ENCODE measurements around the gene YY1. TPM values are rescaled to one million over a fixed set of nuclear protein-coding genes. Genes with fewer than 3 reads are reported as not detected.

Gene YY1
- total RNA-seq, 3 donors from 2014 or later, result 60.8 to 78.7 (median 72.9) TPM

DNA sequence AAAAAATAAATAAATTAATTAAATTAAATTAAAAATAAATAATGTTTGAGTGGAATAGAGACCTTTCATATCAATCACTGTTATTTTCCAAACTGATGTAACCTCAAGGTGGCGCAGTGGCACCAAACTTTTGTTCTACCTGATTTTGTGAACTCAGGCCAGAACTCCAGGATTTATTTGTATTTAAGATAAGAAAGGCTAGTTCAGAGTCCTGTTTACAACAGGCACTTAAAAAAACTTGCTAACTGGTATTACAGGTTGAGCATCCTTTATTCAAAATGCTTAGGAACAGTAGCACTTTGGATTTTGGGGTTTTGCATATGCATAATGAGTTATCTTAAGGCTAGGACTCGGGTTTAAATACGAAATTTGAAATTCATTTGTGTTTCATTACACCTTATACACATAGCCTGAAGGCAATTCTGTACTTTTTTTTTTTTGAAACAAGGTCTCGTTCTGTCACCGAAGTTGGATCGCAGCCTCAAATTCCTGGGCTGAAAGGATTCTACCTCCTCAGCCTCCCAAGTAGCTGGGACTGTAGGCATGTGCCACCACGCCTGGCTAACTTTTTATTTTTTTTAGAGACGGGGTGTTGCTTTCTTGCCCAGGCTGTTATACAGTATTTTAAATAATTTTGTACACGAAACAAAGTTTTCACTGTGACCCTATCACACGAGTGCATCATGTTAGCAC, 32.4 kb downstream of the YY1 start:
- Histone ChIP-seq H3K4me1 (ENCODE audit: low read depth) (peaks cover 36% of the 10 kb centered on the region), H3K9me3 (no peaks in the 10 kb centered on the region), H3K36me3 (ENCODE audit: low read depth) (no peaks in the 10 kb centered on the region), H3K4me3 (no peak overlapping the region)
- no peak for TF ChIP-seq CTCF (IDR thresholded peaks at IDR 0.05)
- peak in 1 of 3 donors; percentile 87 for DNase-seq
- ATAC-seq, result peak; percentile 82
- intact Hi-C loops (cut with DNase I, micrococcal nuclease), result no loop called here

- DNase-seq (no peak), ATAC-seq (no peak)
- Histone ChIP-seq H3K36me3 (ENCODE audit: low read depth) (no peaks in the 10 kb centered on the region), H3K9me3 (no peaks in the 10 kb centered on the region), H3K4me3 (no peak overlapping the region), H3K4me1 (ENCODE audit: low read depth) (peaks cover 17% of the 10 kb centered on the region)
- intact Hi-C loops (cut with DNase I, micrococcal nuclease), result no loop called here
- TF ChIP-seq CTCF (IDR thresholded peaks at IDR 0.05), result no peak
Measured at GRCh38 chr14:100274250-100274649, 35.3 kb downstream of the YY1 start.

GRCh38 chr14:100275214-100275613, 36.3 kb downstream of the YY1 start:
- ATAC-seq, result no peak
- no peak for DNase-seq
- Histone ChIP-seq H3K36me3 (ENCODE audit: low read depth) (no peaks in the 10 kb centered on the region), H3K4me1 (ENCODE audit: low read depth) (peaks cover 11% of the 10 kb centered on the region), H3K4me3 (no peak overlapping the region), H3K9me3 (no peaks in the 10 kb centered on the region)
- intact Hi-C loops (cut with DNase I, micrococcal nuclease), result no loop called here
- no peak for TF ChIP-seq CTCF (IDR thresholded peaks at IDR 0.05)

DNA sequence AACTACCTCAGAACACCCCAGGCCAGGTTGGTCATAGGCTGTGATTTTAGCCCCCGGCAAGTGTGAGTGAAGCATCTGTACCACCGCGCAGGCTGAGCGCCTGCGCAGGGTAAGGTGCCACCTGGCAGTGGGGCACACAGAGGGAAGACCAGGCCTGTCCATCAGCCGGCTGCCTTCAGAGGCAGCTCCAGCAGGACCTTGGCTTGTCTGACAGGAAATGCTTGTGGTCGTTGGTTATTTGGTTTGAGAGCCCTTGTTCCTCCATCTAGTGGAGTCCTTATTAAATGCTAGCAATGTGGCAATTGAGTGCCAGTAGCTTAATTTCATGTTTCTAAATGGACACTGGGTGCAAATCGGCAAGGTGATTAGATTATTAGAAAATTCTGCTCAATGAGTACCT, 39.8 kb downstream of the YY1 start:
- peak; percentile 43 for ATAC-seq
- Histone ChIP-seq H3K36me3 (ENCODE audit: low read depth) (no peaks in the 10 kb centered on the region), H3K9me3 (no peaks in the 10 kb centered on the region), H3K4me1 (ENCODE audit: low read depth) (no peaks in the 10 kb centered on the region), H3K4me3 (no peak overlapping the region)
- no peak for TF ChIP-seq CTCF (IDR thresholded peaks at IDR 0.05)
- intact Hi-C loops (cut with DNase I, micrococcal nuclease), result no loop called here
- DNase-seq, result no peak

DNA sequence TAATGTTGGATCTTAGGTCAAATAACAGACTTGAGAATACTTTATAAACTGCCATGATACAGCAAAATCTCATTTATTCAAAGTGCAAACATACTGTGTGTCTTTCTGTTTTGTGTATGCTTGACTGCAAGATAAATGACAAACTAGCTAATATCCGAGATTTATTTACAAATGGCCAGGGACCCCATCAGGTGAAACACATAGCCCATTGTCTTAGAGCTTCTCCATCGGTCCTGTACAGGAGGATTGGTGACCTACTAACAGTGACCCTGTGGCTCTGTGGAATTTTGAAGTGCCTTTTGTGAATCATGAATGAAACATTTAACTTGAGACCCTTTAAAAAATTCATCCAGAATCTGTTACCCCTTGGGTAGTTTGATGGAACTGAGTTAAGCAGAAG, 40.2 kb downstream of the YY1 start:
- Histone ChIP-seq H3K9me3 (no peaks in the 10 kb centered on the region), H3K4me1 (ENCODE audit: low read depth) (no peaks in the 10 kb centered on the region), H3K36me3 (ENCODE audit: low read depth) (no peaks in the 10 kb centered on the region), H3K4me3 (no peak overlapping the region)
- ATAC-seq (no peak), DNase-seq (no peak)
- intact Hi-C loops (cut with DNase I, micrococcal nuclease), result no loop called here
- no peak for TF ChIP-seq CTCF (IDR thresholded peaks at IDR 0.05)

DNA sequence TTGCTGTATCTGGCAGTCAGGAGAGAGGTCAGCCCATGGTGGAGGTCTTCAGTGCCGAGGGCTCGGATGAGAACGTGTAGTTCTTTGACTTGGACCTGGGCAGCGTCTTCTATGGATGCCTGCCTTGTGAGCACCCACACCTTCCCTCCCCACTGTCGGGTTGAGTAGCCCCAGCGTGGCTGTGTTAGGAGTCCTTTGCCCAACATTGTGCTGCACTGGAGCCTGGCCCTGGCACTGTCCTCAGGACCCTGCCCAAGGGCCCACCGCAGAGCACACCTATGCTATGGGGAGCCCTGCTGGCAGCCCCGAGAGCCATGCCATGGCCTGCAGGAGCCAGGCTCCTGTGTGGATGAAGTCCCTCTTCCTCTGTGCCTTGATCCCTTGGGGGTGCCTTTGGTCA, 40.6 kb downstream of the YY1 start:
- ATAC-seq, result no peak
- TF ChIP-seq CTCF (IDR thresholded peaks at IDR 0.05), result no peak

More for the DNA sequence above, 40.6 kb downstream of the YY1 start:
- no peak for DNase-seq
- Histone ChIP-seq H3K36me3 (ENCODE audit: low read depth) (no peaks in the 10 kb centered on the region), H3K4me3 (no peak overlapping the region), H3K4me1 (ENCODE audit: low read depth) (no peaks in the 10 kb centered on the region), H3K9me3 (no peaks in the 10 kb centered on the region)
- intact Hi-C loops (cut with DNase I, micrococcal nuclease), result no loop called here

Data from mucosa of descending colon (tissue), 3 donors.